Natural killer cell treated with Interleukin-12 subunit alpha and Interleukin-12 subunit beta and Interleukin-15 and Interleukin-18, amount 100 ng/mL, for 72 hours (primary cell): ENCODE results near the gene CLCF1. TPM values are rescaled to one million over a fixed set of nuclear protein-coding genes. Genes with fewer than 3 reads are reported as not detected.

Experiments
- ATAC-seq, 2 donors: fragments of 150-1000 bp; cut with Tn5 transposase in 1 of 2; sonication (Bioruptor Pico), chemical (Tn5 transposase) in 1 of 2; 2 replicates each; pipeline ENCODE4 v1.10.0; 2021
- DNase-seq: peaks from one replicate; pipeline ENCODE4 v3.0.0; 2022; ENCODE audit warnings: low spot score
- H3K27ac Mint-ChIP-seq, 2 donors: 1 replicate in 1 of 2; 2 replicates in 1 of 2; pipeline ENCODE4 v1.8.0; 2022; ENCODE audit warnings: mixed read lengths in 2 of 2, mild to moderate bottlenecking in 1 of 2, moderate library complexity in 1 of 2
- H3K27me3 Mint-ChIP-seq, 2 donors: 1 replicate in 1 of 2; 2 replicates in 1 of 2; pipeline ENCODE4 v1.8.0; 2022; ENCODE audit warnings: mixed read lengths in 2 of 2
- H3K36me3 Mint-ChIP-seq: one replicate; pipeline ENCODE4 v1.8.0; 2022; ENCODE audit warnings: mixed read lengths
- H3K4me1 Mint-ChIP-seq, 2 donors: 1 replicate in 1 of 2; 2 replicates in 1 of 2; pipeline ENCODE4 v1.8.0; 2022; ENCODE audit warnings: low read depth in 2 of 2, mixed read lengths in 2 of 2, mild to moderate bottlenecking in 1 of 2
- H3K4me3 Mint-ChIP-seq: one replicate; pipeline ENCODE4 v1.8.0; 2022; ENCODE audit warnings: mixed read lengths
- H3K9me3 Mint-ChIP-seq: 2 replicates; pipeline ENCODE4 v1.8.0; 2022; ENCODE audit warnings: mixed read lengths
- total RNA-seq, 2 donors: library from RNA; stranded (reverse); gene quantifications; one replicate each; pipeline ENCODE4 v1.2.3, GENCODE V29; 2022

The CLCF1 gene
- total RNA-seq, 2 donors from 2014 or later, result 1.4 to 3.3 TPM

- Mint-ChIP-seq H3K36me3 (peaks cover 4% of the 10 kb centered on the region), H3K4me3 (no peak overlapping the region), H3K27me3 (no peaks in the 10 kb centered on the region), H3K9me3 (no peaks in the 10 kb centered on the region), H3K27ac (peak overlapping the region; percentile 67 to 89), H3K4me1 (peaks cover 27 to 39% of the 10 kb centered on the region in 2 donors)
- ATAC-seq (no peak), DNase-seq (no peak)
Observed at GRCh38 chr11:67395555-67396258, 22.3 kb upstream of the CLCF1 start.

- peaks cover 32 to 39% of the 10 kb centered on the region in 2 donors for H3K4me1 Mint-ChIP-seq
- no peak overlapping the region for H3K27ac Mint-ChIP-seq
- no peaks in the 10 kb centered on the region for H3K36me3 Mint-ChIP-seq
- ATAC-seq (no peak), DNase-seq (no peak)
- H3K9me3 Mint-ChIP-seq, result no peaks in the 10 kb centered on the region
- H3K4me3 Mint-ChIP-seq, result peak overlapping the region; percentile 85
- no peaks in the 10 kb centered on the region for H3K27me3 Mint-ChIP-seq
Observed at GRCh38 chr11:67393990-67394389, 20.6 kb upstream of the CLCF1 start.

DNA sequence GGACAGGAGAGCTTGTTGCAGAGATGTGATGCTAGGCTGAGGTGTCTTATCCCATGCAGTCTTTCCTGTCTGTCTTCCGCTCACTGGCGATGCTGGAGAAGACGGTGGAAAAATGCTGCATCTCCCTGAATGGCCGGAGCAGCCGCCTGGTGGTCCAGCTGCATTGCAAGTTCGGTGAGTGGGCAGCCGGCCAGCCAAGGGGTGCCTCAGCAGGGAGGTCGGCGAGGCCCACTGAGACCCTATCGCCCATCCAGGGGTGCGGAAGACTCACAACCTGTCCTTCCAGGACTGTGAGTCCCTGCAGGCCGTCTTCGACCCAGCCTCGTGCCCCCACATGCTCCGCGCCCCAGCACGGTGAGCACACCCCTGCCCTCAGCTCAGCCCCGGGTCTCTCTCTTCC lies 20.0 kb upstream of the CLCF1 start:
- DNase-seq, result no peak
- Mint-ChIP-seq H3K27me3 (no peaks in the 10 kb centered on the region), H3K9me3 (no peaks in the 10 kb centered on the region), H3K4me1 (peaks cover 33 to 40% of the 10 kb centered on the region in 2 donors), H3K4me3 (peak overlapping the region; percentile 85), H3K27ac (no peak overlapping the region), H3K36me3 (no peaks in the 10 kb centered on the region)
- no peak for ATAC-seq

GRCh38 chr11:67392183-67392715 lies 18.9 kb upstream of the CLCF1 start:
- H3K4me3 Mint-ChIP-seq, result peak overlapping the region; percentile 85
- peak overlapping the region; percentile 62 to 64 for H3K27ac Mint-ChIP-seq
- H3K27me3 Mint-ChIP-seq, result no peaks in the 10 kb centered on the region
- H3K9me3 Mint-ChIP-seq, result no peaks in the 10 kb centered on the region
- H3K36me3 Mint-ChIP-seq, result no peaks in the 10 kb centered on the region
- DNase-seq (no peak), ATAC-seq (no peak)
- H3K4me1 Mint-ChIP-seq, result peaks cover 27 to 37% of the 10 kb centered on the region in 2 donors

DNA sequence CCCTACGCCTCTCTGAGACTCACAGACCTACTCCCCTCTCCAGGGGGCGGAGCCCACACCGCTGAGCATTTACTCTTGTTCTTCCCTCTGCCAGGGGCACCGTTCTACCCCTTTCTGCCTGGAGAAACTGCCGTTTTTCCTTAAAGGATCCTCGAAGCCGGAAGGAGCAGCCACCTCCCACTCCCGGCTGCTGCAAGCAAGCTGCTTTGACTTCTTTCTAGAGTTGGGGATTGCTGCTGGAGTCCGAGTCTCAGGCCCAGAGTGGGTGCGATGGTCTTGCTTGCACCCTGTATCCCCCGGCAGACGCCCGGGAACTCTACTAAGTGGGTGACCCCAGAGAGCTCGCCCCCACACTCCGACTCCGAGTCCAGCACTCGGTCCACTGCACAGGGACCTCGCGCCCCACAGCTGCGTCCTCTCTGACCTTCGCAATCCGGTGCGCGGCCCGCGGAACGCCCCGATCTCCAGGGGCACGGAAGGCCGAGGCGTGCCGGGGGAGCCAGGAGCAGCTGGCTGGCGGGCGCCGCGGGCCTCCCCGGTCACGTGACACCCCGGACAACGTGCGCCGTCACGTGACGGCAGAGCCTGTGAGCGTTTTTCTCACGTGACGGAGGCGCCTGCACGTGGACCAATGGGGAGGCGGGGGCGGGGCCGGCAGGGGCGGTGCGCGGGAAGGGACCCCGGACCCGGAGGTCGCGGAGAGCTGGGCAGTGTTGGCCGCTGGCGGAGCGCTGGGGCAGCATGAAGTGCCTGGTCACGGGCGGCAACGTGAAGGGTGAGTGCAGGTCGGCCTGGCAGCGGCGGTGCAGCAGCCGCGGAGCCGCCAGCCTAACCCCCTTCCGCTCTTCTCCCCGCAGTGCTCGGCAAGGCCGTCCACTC lies 18.1 kb upstream of the CLCF1 start, which contains the start of gene RAD9A:
TSS of gene RAD9A (plus strand) at position 683 of the 879 bp plus-strand sequence. CDS start at position 742, 59 bp downstream.
- H3K9me3 Mint-ChIP-seq, result no peaks in the 10 kb centered on the region
- H3K36me3 Mint-ChIP-seq, result no peaks in the 10 kb centered on the region
- H3K27ac Mint-ChIP-seq, result peak within 1 kb of the TSS; percentile 62 to 72
- H3K4me1 Mint-ChIP-seq, result peaks cover 23 to 32% of the 10 kb centered on the region in 2 donors
- DNase-seq, result peak; percentile 95
- H3K4me3 Mint-ChIP-seq, result peak within 1 kb of the TSS; percentile 85
- ATAC-seq, result peak; percentile 89 to 91
- H3K27me3 Mint-ChIP-seq, result no peaks in the 10 kb centered on the region

DNA sequence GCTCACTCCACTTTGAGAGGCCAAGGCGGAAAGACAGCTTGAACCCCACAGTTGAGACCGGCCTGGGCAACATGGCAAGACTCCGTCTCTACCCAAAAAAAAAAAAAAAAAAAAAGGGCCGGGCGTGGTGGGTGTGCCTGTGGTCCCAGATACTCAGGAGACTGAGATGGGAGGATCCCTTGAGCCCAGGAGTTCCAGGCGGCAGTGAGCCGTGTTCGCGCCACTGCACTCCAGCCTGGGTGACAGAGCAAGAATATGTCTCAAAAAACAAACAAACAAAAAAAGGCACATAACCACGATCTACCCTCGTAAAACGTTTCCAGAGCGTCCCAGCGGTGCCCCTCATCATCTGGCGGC lies 17.5 kb upstream of the CLCF1 start:
- H3K36me3 Mint-ChIP-seq, result no peaks in the 10 kb centered on the region
- no peak for DNase-seq
- H3K4me1 Mint-ChIP-seq, result peaks cover 23 to 29% of the 10 kb centered on the region in 2 donors

DNA sequence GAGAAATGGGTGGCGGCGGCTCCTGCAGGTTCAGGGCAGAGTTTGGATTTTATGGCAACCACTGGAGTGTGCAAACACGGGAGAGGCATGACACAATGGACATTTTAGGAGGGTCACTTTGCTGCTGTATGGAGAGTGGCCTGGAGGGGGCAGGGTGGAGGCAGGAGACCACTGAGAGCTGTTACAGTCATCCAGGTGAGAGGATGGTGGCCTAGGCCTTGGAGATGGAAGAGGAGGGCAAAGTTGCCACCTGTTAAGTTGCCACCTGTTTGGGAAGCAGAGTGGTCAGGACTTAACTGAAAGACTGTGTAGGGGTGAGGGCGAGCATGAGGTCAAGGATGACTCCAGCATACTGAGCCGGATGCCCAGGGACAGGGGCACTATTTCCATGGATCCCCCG lies 16.1 kb upstream of the CLCF1 start:
- Mint-ChIP-seq H3K27me3 (peaks cover 0 to 6% of the 10 kb centered on the region in 2 donors), H3K4me1 (peaks cover 23 to 29% of the 10 kb centered on the region in 2 donors), H3K9me3 (no peaks in the 10 kb centered on the region), H3K36me3 (no peaks in the 10 kb centered on the region), H3K4me3 (peak overlapping the region; percentile 76), H3K27ac (peak overlapping the region; percentile 47 to 58)
- no peak for DNase-seq
- no peak for ATAC-seq

More for the DNA sequence above, 17.5 kb upstream of the CLCF1 start:
- peak overlapping the region; percentile 62 to 72 for H3K27ac Mint-ChIP-seq
- H3K9me3 Mint-ChIP-seq, result no peaks in the 10 kb centered on the region
- no peaks in the 10 kb centered on the region for H3K27me3 Mint-ChIP-seq
- H3K4me3 Mint-ChIP-seq, result peak overlapping the region; percentile 85
- ATAC-seq, result no peak

DNA sequence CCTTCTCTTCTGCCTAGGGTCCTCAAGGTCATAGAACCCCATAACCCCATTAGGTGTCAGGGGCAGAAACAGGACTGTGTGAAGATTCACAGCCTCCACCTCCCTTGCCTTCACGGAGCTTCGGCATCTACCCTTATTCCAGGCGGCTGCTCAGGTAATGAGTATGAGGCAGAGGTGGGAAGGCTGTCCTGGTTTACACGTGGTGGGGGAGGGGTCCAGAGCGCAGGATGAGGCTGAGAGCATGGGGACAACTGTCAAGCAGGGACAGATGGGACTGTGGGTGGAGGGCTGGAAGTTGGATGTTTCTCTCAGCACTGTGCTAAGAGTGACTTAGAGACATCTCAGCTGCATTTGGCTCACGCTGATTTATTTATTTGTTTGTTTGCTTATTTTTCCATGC lies 14.1 kb upstream of the CLCF1 start:
- H3K36me3 Mint-ChIP-seq, result no peaks in the 10 kb centered on the region
- H3K27ac Mint-ChIP-seq, result no peak overlapping the region
- H3K4me1 Mint-ChIP-seq, result peaks cover 14 to 22% of the 10 kb centered on the region in 2 donors
- ATAC-seq (no peak), DNase-seq (no peak)
- H3K27me3 Mint-ChIP-seq, result peaks cover 0 to 6% of the 10 kb centered on the region in 2 donors
- H3K9me3 Mint-ChIP-seq, result no peaks in the 10 kb centered on the region
- H3K4me3 Mint-ChIP-seq, result no peak overlapping the region

GRCh38 chr11:67387069-67387468 lies 13.7 kb upstream of the CLCF1 start:
- Mint-ChIP-seq H3K4me1 (peaks cover 17 to 22% of the 10 kb centered on the region in 2 donors), H3K27me3 (peaks cover 0 to 6% of the 10 kb centered on the region in 2 donors), H3K36me3 (no peaks in the 10 kb centered on the region), H3K9me3 (no peaks in the 10 kb centered on the region), H3K27ac (no peak overlapping the region), H3K4me3 (no peak overlapping the region)
- ATAC-seq (no peak), DNase-seq (no peak)

DNA sequence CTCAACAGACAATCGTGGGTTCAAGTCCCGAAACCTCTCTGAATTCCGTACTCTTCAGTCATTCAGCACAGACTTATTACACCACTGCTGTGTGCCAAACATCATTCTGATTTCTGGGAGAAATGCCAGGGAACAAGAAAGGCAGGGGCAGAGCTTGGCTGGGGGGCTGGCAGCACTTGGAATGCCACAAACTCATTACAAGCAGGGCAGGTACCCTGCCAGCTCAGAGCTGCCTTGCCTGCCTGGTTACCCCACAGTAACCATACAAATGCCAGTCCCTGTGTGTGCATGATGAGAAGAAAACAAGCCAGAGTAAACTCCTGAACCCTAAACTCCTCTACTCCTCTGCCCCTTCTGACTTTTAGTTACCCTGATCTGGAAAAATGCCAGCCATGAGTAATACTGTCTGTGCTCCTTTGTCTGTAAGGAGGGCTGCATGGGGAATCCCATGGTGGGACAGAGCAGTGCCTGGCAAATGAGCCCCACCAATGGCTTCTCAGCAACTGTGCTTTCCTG lies 11.5 kb upstream of the CLCF1 start:
- Mint-ChIP-seq H3K27ac (no peak overlapping the region), H3K4me3 (no peak overlapping the region), H3K9me3 (no peaks in the 10 kb centered on the region), H3K36me3 (no peaks in the 10 kb centered on the region), H3K4me1 (peaks cover 25 to 28% of the 10 kb centered on the region in 2 donors), H3K27me3 (peaks cover 0 to 6% of the 10 kb centered on the region in 2 donors)
- ATAC-seq, result no peak
- no peak for DNase-seq

DNA sequence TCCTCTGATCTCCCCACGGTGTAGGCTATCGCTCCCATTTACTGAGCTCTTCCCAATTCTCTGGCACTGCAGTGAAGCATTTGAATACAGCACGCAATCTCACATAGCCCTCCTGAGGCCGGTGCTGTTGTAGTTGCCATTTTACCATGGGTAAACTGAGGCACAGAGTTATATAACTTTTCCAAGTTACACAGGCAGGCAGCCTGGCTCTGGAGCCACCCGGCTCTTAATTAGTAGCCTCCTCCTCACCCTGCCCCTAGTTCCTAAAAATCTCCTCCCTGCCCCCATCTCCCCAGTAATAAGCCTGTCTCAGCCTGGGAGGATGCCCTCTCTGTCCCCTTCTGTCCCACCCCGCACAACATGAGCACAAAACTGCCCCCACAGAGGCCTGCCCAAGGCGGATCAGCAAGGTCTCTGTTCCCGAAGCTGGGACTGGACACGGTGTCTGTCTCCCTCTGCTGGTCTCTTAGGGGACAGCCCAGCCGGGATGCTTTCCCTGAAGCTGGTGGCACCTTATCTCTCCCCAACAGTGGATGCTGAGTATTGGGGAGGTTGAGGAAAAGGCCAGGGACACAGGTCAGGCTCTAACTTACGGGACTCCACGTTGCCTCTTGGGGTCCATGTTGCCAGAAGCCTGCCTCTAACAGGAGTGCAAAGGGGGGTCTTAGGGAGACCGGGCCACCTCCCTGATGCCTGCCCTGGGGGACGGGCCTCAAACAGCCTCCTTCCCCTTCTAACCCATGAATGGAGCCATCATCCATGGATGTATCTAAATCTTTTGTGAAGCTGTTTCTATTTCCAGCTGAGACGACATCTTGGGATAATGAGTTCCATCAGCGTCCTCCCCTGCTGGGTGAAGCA lies 9.1 kb upstream of the CLCF1 start:
- H3K4me1 Mint-ChIP-seq, result peaks cover 15 to 17% of the 10 kb centered on the region in 2 donors
- H3K27ac Mint-ChIP-seq, result peak overlapping the region in 1 of 2 donors; percentile 49
- no peaks in the 10 kb centered on the region for H3K36me3 Mint-ChIP-seq
- H3K27me3 Mint-ChIP-seq, result peaks cover 0 to 6% of the 10 kb centered on the region in 2 donors
- ATAC-seq, result peak; percentile 89 to 90
- H3K9me3 Mint-ChIP-seq, result no peaks in the 10 kb centered on the region
- H3K4me3 Mint-ChIP-seq, result no peak overlapping the region
- peak; percentile 90 for DNase-seq

- Mint-ChIP-seq H3K27me3 (peaks cover 0 to 6% of the 10 kb centered on the region in 2 donors), H3K4me3 (peak overlapping the region; percentile 16), H3K4me1 (peaks cover 13 to 17% of the 10 kb centered on the region in 2 donors), H3K27ac (peak overlapping the region; percentile 57 to 63), H3K36me3 (no peaks in the 10 kb centered on the region), H3K9me3 (no peaks in the 10 kb centered on the region)
- ATAC-seq (no peak), DNase-seq (no peak)
Observed at GRCh38 chr11:67381244-67381972, 8.0 kb upstream of the CLCF1 start.
